SK-N-MC (cell line): ENCODE measurements around the gene SYNJ2.

ENCODE experiments used
- DNase-seq: peaks from one replicate; pipeline ENCODE4 v3.0.0-alpha.2; 2011; ENCODE audit warnings: low read depth, low spot score
- H3K27ac ChIP-seq: fragments of 200-600 bp; sonication (generic); 2 replicates; pipeline ENCODE4 v1.5.1; 2016; ENCODE audit warnings: mixed run types
- H3K36me3 ChIP-seq: fragments of 200-600 bp; sonication (generic); 2 replicates; pipeline ENCODE4 v1.6.1; 2017; ENCODE audit warnings: antibody characterized with exemption, low read length, mixed read lengths; ENCODE audit not compliant: insufficient read depth
- H3K4me3 ChIP-seq: fragments of 200-600 bp; sonication (generic); 2 replicates; pipeline ENCODE4 v1.5.1; 2016
- H3K9ac ChIP-seq: fragments of 200-600 bp; sonication (generic); 2 replicates; pipeline ENCODE4 v1.8.0; 2017; ENCODE audit warnings: mixed run types, mixed read lengths; ENCODE audit not compliant: insufficient read length
- H3K9me3 ChIP-seq: fragments of 200-600 bp; sonication (generic); 2 replicates; pipeline ENCODE4 v1.6.1; 2017; ENCODE audit warnings: low read depth, mild to moderate bottlenecking, antibody characterized with exemption, low read length, moderate library complexity, mixed read lengths
- EZH2 ChIP-seq: fragments of 200-600 bp; sonication (generic); IDR thresholded peaks from one replicate; pipeline ENCODE4 v1.6.1; 2017; ENCODE audit warnings: antibody characterized with exemption
- FOXP2 ChIP-seq: optimal IDR thresholded peaks from 2 replicates; pipeline ENCODE3; 2011; ENCODE audit warnings: mild to moderate bottlenecking, moderate library complexity; ENCODE audit not compliant: insufficient read depth; ENCODE audit errors: extremely low read length, control extremely low read depth
- POLR2AphosphoS5 ChIP-seq: IDR thresholded peaks from 2 replicates; pipeline ENCODE4 v1.6.1; 2012; ENCODE audit warnings: mild to moderate bottlenecking, low read depth, low read length, borderline replicate concordance

Gene SYNJ2

DNA sequence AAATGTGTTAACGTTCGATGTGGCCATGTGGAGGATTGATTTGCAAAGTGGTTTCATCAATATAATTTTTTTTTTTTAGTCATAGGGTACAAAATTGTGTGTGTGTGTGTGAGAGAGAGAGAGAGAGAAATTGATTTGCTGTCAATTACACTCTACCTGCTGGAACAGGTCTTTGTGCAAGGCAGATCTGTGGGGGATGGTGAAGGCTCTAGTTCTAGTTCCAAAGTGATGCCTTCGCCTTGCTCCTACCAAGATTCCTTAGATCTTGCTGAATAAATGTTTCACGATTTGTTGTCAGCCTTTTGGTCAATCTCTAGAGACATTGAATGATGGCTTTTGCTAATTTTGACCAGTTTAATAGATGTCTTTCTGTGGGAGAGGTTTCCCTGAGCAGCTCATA, 121.6 kb downstream of the SYNJ2 start:
- no peak overlapping the region for H3K4me3 ChIP-seq
- no peaks in the 10 kb centered on the region for H3K36me3 ChIP-seq
- DNase-seq: no peak
- no peaks in the 10 kb centered on the region for H3K9me3 ChIP-seq
- TF ChIP-seq POLR2AphosphoS5 (no peak), EZH2 (no peak), FOXP2 (no peak)
- H3K27ac ChIP-seq: no peak overlapping the region
- no peak overlapping the region for H3K9ac ChIP-seq

DNA sequence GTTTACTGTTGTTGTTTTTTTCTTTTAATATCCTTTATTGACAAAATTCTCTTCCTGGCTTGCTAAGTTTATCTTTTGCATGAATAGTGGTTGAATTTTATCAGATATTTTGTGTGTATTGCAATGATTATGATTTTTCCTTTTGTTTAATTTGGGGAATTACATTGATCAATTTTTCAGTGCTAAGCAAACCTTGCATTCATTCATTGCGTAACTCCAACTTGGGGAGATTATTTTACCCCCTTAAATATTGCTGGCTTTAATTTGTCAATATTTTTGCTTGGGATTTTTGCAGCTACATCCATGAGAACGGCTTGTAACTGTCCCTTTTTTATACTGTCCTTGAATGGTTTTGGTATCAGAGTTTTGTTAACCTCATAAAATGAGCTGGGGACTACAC, 123.0 kb downstream of the SYNJ2 start:
- DNase-seq: no peak
- Histone ChIP-seq H3K4me3 (no peak overlapping the region), H3K36me3 (no peaks in the 10 kb centered on the region; the same call in 1 of the 2 replicates), H3K9me3 (no peaks in the 10 kb centered on the region), H3K27ac (no peak overlapping the region), H3K9ac (no peak overlapping the region)
- no peak for TF ChIP-seq POLR2AphosphoS5
- TF ChIP-seq EZH2: no peak
- TF ChIP-seq FOXP2: no peak

DNA sequence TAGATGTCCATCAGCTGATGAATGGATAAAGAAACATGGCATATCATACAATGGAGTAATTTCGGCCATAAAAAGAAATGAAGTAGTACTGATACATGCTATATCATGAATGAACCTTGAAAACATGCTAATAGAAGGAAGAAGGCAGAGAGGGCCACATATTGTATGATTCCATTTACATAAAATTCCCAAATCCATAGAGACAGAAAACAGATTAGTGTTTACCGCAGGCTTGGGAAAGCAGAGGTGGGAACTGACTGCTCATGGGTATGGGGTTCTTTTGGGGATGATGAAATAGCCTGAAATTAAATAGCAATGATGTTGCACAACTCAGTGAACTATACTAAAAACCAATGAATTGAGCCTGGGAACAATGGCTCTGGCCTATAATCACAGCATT, 128.1 kb downstream of the SYNJ2 start:
- no peaks in the 10 kb centered on the region for H3K9me3 ChIP-seq
- H3K4me3 ChIP-seq: no peak overlapping the region
- no peak overlapping the region for H3K27ac ChIP-seq
- no peak overlapping the region for H3K9ac ChIP-seq
- no peak for DNase-seq
- H3K36me3 ChIP-seq: peaks cover 3% of the 10 kb centered on the region
- TF ChIP-seq EZH2: no peak
- TF ChIP-seq POLR2AphosphoS5: no peak
- TF ChIP-seq FOXP2: no peak

DNA sequence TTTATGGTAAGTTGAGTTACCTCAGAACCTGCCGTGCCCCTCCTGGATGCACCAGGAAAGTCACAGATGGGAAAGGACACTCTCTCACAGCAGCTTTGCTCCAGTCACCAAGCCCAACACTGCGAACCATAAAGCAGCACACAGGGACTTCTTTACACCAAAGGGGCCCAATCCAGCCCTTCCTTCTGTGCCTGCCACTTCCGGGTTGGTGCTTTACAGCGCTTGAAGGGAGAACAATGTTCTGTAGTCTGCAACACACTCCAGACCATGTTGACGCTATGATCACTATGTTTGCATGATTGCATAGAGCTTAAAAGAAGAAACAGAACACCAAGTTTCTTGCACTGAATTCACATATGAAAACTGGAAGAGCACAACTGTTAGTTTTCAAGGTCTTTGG, 129.3 kb downstream of the SYNJ2 start:
- no peaks in the 10 kb centered on the region for H3K9me3 ChIP-seq
- no peak overlapping the region for H3K27ac ChIP-seq
- TF ChIP-seq EZH2: no peak
- TF ChIP-seq POLR2AphosphoS5: no peak
- TF ChIP-seq FOXP2: no peak
- peaks cover 3% of the 10 kb centered on the region for H3K36me3 ChIP-seq
- H3K4me3 ChIP-seq: no peak overlapping the region
- no peak for DNase-seq
- H3K9ac ChIP-seq: no peak overlapping the region

DNA sequence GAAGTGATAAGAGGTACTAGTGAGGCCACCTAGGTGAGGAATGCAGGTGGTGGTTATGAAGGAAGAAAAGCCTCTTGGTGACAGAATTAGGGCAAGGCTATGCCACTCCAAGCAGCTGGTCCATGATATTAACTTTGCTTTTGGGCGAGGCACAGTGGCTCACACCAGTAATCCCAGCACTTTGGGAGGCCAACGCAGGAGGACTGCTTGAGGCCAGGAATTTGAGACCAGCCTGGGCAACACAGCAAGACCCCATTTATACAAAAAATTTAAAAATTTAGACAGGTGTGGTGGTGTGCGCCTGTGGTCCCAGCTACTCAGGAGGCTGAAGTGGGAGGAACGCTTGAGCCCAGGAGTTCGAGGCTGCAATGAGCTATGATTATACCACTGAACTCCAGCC, 130.3 kb downstream of the SYNJ2 start:
- Histone ChIP-seq H3K4me3 (no peak overlapping the region), H3K36me3 (peaks cover 3% of the 10 kb centered on the region), H3K9me3 (no peaks in the 10 kb centered on the region), H3K9ac (no peak overlapping the region), H3K27ac (no peak overlapping the region)
- DNase-seq: no peak
- TF ChIP-seq FOXP2 (no peak), POLR2AphosphoS5 (no peak)

DNA sequence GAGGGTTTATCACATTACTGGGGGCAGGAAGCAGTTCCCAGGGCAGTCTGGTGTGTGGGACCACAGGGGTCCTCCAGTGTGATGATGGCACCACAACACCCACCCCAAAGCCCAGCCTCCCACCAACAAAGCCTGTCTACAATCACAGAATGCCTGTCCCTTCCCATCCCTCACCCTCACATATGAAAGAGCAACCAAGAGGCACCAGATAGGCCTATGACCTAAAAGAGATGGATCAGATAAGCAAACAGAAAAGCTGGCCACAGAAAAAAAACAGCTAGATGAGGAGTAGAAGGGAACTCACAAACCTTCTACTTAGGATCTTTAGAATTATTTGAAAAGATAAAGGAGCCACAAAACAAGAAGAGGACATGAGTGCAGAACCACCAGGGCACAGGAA, 132.1 kb downstream of the SYNJ2 start:
- TF ChIP-seq EZH2 (no peak), FOXP2 (no peak), POLR2AphosphoS5 (no peak)
- DNase-seq: no peak
- no peak overlapping the region for H3K4me3 ChIP-seq
- H3K9ac ChIP-seq: no peak overlapping the region
- peaks cover 3% of the 10 kb centered on the region for H3K36me3 ChIP-seq
- no peaks in the 10 kb centered on the region for H3K9me3 ChIP-seq
- no peak overlapping the region for H3K27ac ChIP-seq

DNA sequence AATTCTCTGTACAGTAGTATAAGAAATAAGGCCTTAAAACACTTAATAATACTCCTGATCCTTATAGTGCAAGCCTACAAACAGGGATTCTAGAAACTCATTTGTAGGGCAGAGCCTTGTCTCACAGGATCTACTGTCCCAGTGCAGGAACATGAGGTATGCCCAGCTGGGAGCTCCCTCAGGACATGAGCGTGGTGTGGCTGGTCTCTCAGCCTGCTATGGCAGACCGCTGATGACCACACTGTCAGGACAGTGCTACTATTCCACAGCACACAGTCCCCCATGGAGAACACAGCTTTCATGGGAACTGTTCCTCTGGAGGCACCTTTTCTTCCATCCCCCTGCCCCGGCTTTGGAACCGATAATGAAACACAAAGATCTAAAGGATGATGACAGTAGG, 133.4 kb downstream of the SYNJ2 start:
- no peak overlapping the region for H3K27ac ChIP-seq
- no peak for TF ChIP-seq EZH2
- TF ChIP-seq FOXP2: no peak
- TF ChIP-seq POLR2AphosphoS5: no peak
- no peak overlapping the region for H3K4me3 ChIP-seq
- no peak for DNase-seq
- H3K36me3 ChIP-seq: peaks cover 2% of the 10 kb centered on the region; the same call in 1 of the 2 replicates
- no peaks in the 10 kb centered on the region for H3K9me3 ChIP-seq
- H3K9ac ChIP-seq: no peak overlapping the region

DNA sequence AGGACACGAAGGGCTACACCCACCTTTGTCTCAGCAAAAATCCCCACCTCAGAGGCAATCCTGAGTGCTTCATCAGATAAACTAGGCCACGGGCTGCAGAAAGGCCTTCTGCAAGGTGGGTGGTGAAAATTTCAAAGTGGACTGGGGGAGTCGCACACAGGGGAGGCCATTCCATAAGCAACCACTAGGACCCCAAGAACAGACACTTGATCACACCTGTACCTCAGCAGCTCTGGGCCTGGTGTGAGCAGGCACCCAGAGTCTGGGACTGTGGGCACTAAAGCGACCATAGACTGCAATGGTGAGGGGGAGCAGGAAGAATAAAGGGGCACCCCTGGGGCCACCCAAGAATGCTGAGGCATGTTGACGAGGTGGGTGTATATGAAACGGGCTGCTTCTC, 133.8 kb downstream of the SYNJ2 start:
- Histone ChIP-seq H3K9ac (no peak overlapping the region), H3K9me3 (no peaks in the 10 kb centered on the region), H3K36me3 (no peaks in the 10 kb centered on the region; the same call in 1 of the 2 replicates), H3K4me3 (no peak overlapping the region), H3K27ac (no peak overlapping the region)
- no peak for TF ChIP-seq EZH2
- TF ChIP-seq FOXP2: no peak
- TF ChIP-seq POLR2AphosphoS5: no peak
- no peak for DNase-seq

DNA sequence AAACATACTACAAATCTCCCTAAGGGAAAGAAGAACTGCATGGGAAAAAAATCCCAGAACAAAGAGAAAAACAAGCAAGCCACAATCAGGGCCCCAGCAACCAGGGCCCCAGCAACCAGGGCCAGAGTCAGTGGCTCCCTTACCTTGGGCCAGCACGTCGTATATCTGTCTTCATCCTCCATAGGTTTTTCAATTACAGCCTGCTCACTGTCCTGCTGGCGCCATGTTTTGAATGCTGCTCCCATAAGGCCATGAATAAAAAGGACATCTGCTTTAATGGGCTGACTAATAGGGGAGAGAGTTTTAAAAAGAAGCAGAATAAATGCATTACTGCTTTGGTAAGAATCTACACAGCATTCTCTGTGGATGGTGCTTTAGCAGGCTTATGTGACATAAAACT, 137.2 kb downstream of the SYNJ2 start:
- Histone ChIP-seq H3K36me3 (no peaks in the 10 kb centered on the region), H3K9ac (no peak overlapping the region), H3K9me3 (no peaks in the 10 kb centered on the region), H3K4me3 (no peak overlapping the region), H3K27ac (no peak overlapping the region)
- no peak for DNase-seq
- TF ChIP-seq POLR2AphosphoS5: no peak
- TF ChIP-seq EZH2: no peak

DNA sequence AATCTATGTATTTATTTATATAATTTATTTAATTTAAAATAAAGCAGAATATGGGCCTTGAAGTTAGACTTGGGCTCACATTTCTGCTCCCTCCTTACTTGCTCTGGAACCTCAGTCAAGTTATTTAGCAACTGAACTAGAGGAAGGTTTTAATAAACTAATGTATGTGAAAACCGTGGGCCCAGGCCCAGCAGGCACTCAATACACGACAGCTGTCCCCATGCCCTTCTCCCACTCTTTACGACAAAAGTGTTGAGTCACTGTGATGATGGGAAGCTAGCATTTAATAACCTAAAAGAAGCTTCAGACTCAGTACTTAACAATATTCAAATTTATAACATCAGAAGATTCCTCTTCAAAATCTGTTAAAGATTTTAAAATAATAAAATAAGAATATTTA, 139.7 kb downstream of the SYNJ2 start:
- no peak for TF ChIP-seq EZH2
- TF ChIP-seq FOXP2: no peak
- TF ChIP-seq POLR2AphosphoS5: no peak
- no peak overlapping the region for H3K4me3 ChIP-seq
- no peak overlapping the region for H3K27ac ChIP-seq
- H3K9ac ChIP-seq: no peak overlapping the region
- H3K9me3 ChIP-seq: no peaks in the 10 kb centered on the region
- DNase-seq: no peak
- no peaks in the 10 kb centered on the region for H3K36me3 ChIP-seq
